HepG2 (cell line): Measurements from ENCODE around the gene MAP4K3. TPM values are rescaled to one million over a fixed set of nuclear protein-coding genes. Genes with fewer than 3 reads are reported as not detected.

Source experiments
- ARNT2 ChIP-seq: sonication (generic); formaldehyde crosslinking; IDR thresholded peaks from 2 replicates; pipeline ENCODE4 v1.8.0; 2022; ENCODE audit warnings: mild to moderate bottlenecking, low read depth, missing genetic modification reagents, moderate library complexity
- CEBPB ChIP-seq: IDR thresholded peaks from 2 replicates; pipeline ENCODE4 v1.6.1; 2011; ENCODE audit warnings: low read depth, low read length, improper control_type of control experiment, borderline replicate concordance
- CEBPG ChIP-seq: IDR thresholded peaks from 2 replicates; pipeline ENCODE4 v1.6.1; 2016
- FOXO1 ChIP-seq: sonication (generic); formaldehyde crosslinking; IDR thresholded peaks from 2 replicates; pipeline ENCODE4 v1.4.0; 2020; ENCODE audit warnings: missing genetic modification reagents
- HNF4G ChIP-seq, 2 experiments: sonication (generic) in 1 of 2; formaldehyde crosslinking in 1 of 2; IDR thresholded peaks; 2 replicates each; pipeline versions ENCODE4 v1.4.0 to v1.6.1; 2011 to 2020; ENCODE audit warnings: borderline replicate concordance in 2 of 2, low read depth in 2 of 2, mild to moderate bottlenecking in 2 of 2, low read length in 1 of 2, missing genetic modification reagents in 1 of 2, moderate library complexity in 1 of 2
- MED1 ChIP-seq: sonication (generic); formaldehyde crosslinking; IDR thresholded peaks from 2 replicates; pipeline ENCODE4 v1.4.0; 2020; ENCODE audit warnings: missing genetic modification reagents
- MIXL1 ChIP-seq: IDR thresholded peaks from 2 replicates; pipeline ENCODE4 v1.6.1; 2016
- PCBP2 ChIP-seq: fragments of 200-400 bp; formaldehyde crosslinking; optimal IDR thresholded peaks from 2 replicates; pipeline ENCODE3; 2018; ENCODE audit warnings: low read length, low read depth; ENCODE audit not compliant: poor library complexity, severe bottlenecking
- PHF21A ChIP-seq: sonication (generic); formaldehyde crosslinking; IDR thresholded peaks from 2 replicates; pipeline ENCODE4 v1.5.0; 2020; ENCODE audit warnings: mild to moderate bottlenecking, missing genetic modification reagents
- RFX1 ChIP-seq: fragments of 450-650 bp; IDR thresholded peaks from 2 replicates; pipeline ENCODE4 v1.6.1; 2017
- U2AF2 ChIP-seq: fragments of 200-400 bp; formaldehyde crosslinking; IDR thresholded peaks from 2 replicates; pipeline ENCODE4 v1.6.1; 2017; ENCODE audit warnings: low read depth, mild to moderate bottlenecking, low read length
- XRCC5 ChIP-seq: fragments of 200-400 bp; formaldehyde crosslinking; optimal IDR thresholded peaks from 2 replicates; pipeline ENCODE3; 2017; ENCODE audit warnings: mild to moderate bottlenecking, low read length
- ZMYM4 ChIP-seq: sonication (generic); formaldehyde crosslinking; IDR thresholded peaks from 2 replicates; pipeline ENCODE4 v1.8.1; 2023; ENCODE audit warnings: mild to moderate bottlenecking, missing genetic modification reagents
- ZNF317 ChIP-seq: sonication (generic); formaldehyde crosslinking; IDR thresholded peaks from 2 replicates; pipeline ENCODE4 v1.5.0; 2020; ENCODE audit warnings: mild to moderate bottlenecking, missing genetic modification reagents
- ZNF367 ChIP-seq: sonication (generic); formaldehyde crosslinking; IDR thresholded peaks from 2 replicates; pipeline ENCODE4 v1.4.0; 2020; ENCODE audit warnings: missing genetic modification reagents, borderline replicate concordance
- ZNF441 ChIP-seq: sonication (generic); formaldehyde crosslinking; IDR thresholded peaks from 2 replicates; pipeline ENCODE4 v1.7.0; 2021; ENCODE audit warnings: missing genetic modification reagents, borderline replicate concordance
- polyA plus RNA-seq, 8 experiments: library from polyadenylated mRNA; depleted of rRNA in 3 of 8; stranded (reverse) in 7 of 8; unstranded in 1 of 8; fragments of >200 nt; fragmentation: Illumina TruSeq in 4 of 8; extraction: Trizol in 4 of 8; gene quantifications; 2 replicates each; pipeline versions ENCODE4 v1.2.1 to v1.2.3, GENCODE V29; 2011 to 2016; ENCODE audit warnings: low read depth in 4 of 8, missing spikeins in 1 of 8, mixed read lengths in 1 of 8; ENCODE audit not compliant: insufficient read depth in 1 of 8
- total RNA-seq, 5 experiments: library from RNA; depleted of rRNA; stranded (reverse); fragments of >200 nt; fragmentation: Illumina TruSeq; extraction: Trizol; gene quantifications; 2 replicates each; pipeline ENCODE4 v1.2.3, GENCODE V29; 2016; ENCODE audit warnings: low read depth in 1 of 5
- TF ChIP-seq, protein P1 (sequence below): sonication (generic); formaldehyde crosslinking; IDR thresholded peaks from 2 replicates; pipeline ENCODE4 v1.4.0; 2020; ENCODE audit warnings: mild to moderate bottlenecking, missing genetic modification reagents, borderline replicate concordance
- TF ChIP-seq, protein P2 (sequence below): sonication (generic); formaldehyde crosslinking; IDR thresholded peaks from 2 replicates; pipeline ENCODE4 v1.8.1; 2023; ENCODE audit warnings: mild to moderate bottlenecking, moderate library complexity, missing genetic modification reagents
- TF ChIP-seq, protein P3 (sequence below): sonication (generic); formaldehyde crosslinking; IDR thresholded peaks from 2 replicates; pipeline ENCODE4 v1.8.0; 2022; ENCODE audit warnings: low read depth, missing genetic modification reagents

Gene MAP4K3
- total and polyA plus RNA-seq, 2 of the 13 experiments (the other 11 are each of a cell fraction or from before 2014, with no cell fraction given), result 45.9 to 53.2 TPM

DNA sequence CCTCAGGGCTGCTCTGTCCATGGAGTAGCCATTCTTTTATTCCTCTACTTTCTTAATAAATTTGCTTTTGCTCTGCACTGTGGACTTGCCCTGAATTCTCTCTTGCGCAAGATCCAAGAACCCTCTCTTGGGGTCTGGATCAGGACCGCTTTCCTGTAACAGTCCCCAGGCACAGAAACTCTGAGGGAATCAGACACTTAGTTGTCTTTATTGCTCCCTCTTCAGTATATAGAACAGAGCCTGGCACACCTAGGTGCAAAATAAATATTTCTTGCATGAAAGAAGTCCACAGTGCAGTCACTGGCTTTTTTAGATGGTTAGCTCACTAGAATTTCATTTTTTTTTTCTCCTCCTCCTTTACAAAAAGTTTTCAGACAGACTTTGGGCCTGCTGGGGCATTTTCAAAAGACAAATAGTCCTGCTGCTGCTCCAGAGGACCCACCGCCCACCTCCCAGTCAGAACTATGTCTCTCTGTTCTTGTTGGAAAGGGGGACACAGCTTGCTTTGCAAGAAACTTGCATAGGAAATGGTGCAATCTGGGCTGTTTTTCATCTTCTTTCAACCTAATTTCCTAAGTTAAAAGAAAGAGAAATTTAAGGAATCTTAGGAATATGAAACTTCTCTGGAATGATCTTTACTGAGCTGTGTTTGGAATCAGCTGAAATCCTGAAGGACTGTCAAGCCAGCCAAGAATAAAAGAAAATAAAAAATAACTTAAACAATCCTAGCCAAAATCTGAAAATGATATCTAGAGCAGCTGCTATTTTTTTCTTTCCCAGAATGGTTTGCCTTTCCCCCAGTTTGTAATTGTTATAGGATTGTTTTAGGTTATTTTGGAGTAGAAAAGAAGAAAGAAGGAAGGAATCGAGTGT, 31.7 kb upstream of the MAP4K3 start (continued):
- TF ChIP-seq, protein P1, sequence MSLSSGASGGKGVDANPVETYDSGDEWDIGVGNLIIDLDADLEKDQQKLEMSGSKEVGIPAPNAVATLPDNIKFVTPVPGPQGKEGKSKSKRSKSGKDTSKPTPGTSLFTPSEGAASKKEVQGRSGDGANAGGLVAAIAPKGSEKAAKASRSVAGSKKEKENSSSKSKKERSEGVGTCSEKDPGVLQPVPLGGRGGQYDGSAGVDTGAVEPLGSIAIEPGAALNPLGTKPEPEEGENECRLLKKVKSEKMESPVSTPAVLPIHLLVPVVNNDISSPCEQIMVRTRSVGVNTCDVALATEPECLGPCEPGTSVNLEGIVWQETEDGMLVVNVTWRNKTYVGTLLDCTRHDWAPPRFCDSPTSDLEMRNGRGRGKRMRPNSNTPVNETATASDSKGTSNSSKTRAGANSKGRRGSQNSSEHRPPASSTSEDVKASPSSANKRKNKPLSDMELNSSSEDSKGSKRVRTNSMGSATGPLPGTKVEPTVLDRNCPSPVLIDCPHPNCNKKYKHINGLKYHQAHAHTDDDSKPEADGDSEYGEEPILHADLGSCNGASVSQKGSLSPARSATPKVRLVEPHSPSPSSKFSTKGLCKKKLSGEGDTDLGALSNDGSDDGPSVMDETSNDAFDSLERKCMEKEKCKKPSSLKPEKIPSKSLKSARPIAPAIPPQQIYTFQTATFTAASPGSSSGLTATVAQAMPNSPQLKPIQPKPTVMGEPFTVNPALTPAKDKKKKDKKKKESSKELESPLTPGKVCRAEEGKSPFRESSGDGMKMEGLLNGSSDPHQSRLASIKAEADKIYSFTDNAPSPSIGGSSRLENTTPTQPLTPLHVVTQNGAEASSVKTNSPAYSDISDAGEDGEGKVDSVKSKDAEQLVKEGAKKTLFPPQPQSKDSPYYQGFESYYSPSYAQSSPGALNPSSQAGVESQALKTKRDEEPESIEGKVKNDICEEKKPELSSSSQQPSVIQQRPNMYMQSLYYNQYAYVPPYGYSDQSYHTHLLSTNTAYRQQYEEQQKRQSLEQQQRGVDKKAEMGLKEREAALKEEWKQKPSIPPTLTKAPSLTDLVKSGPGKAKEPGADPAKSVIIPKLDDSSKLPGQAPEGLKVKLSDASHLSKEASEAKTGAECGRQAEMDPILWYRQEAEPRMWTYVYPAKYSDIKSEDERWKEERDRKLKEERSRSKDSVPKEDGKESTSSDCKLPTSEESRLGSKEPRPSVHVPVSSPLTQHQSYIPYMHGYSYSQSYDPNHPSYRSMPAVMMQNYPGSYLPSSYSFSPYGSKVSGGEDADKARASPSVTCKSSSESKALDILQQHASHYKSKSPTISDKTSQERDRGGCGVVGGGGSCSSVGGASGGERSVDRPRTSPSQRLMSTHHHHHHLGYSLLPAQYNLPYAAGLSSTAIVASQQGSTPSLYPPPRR (CRISPR knock-in tag), result no peak
- no peak for TF ChIP-seq ARNT2 (CRISPR knock-in tag)
- TF ChIP-seq ZMYM4, result peak; percentile 25; the same call in 1 of the 2 replicates
- TF ChIP-seq ZNF317 (CRISPR knock-in tag), result peak; percentile 90
- no peak for TF ChIP-seq RFX1
- TF ChIP-seq MIXL1 (CRISPR knock-in tag), result no peak
- no peak for TF ChIP-seq U2AF2
- no peak for TF ChIP-seq ZNF367
- TF ChIP-seq, protein P2, sequence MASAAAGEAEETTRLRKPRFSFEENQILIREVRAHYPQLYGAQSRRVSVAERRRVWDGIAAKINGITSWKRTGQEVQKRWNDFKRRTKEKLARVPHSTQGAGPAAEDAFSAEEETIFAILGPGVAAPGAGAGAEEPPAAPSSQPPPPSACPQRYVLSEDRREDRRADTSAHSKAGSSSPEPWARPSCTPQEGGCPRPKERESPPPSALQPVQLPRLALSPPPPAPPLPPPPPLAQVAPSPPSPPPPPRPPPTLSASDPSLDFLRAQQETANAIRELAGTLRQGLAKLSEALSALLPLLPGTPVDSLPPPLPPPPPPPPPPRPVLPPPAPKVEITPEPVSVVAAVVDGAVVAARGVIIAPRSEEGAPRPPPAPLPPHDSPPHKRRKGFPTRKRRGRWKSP (CRISPR knock-in tag), result no peak
- TF ChIP-seq CEBPG, result peak; percentile 68
- TF ChIP-seq ZNF441 (CRISPR knock-in tag), result 0 out of 2 replicates have a peak, but pooled peaks have one; percentile 36
- TF ChIP-seq PHF21A (CRISPR knock-in tag), result peak; percentile 51; the same call in 1 of the 2 replicates
- TF ChIP-seq PCBP2, result no peak
- no peak for TF ChIP-seq XRCC5
- TF ChIP-seq MED1, result peak; percentile 36; the same call in 1 of the 2 replicates
- TF ChIP-seq CEBPB, result peak; percentile 84
- TF ChIP-seq, protein P3, sequence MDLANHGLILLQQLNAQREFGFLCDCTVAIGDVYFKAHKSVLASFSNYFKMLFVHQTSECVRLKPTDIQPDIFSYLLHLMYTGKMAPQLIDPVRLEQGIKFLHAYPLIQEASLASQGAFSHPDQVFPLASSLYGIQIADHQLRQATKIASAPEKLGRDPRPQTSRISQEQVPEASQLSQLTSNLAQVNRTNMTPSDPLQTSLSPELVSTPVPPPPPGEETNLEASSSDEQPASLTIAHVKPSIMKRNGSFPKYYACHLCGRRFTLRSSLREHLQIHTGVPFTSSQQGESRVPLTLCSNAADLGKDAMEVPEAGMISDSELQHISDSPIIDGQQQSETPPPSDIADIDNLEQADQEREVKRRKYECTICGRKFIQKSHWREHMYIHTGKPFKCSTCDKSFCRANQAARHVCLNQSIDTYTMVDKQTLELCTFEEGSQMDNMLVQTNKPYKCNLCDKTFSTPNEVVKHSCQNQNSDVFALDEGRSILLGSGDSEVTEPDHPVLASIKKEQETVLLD (CRISPR knock-in tag), result no peak
- TF ChIP-seq FOXO1, result 0 out of 2 replicates have a peak, but pooled peaks have one; percentile 3
- no peak for TF ChIP-seq HNF4G (IDR thresholded peaks at IDR 0.05; ENCODE audit: borderline replicate concordance, low read depth, low read length)
- TF ChIP-seq HNF4G (CRISPR knock-in tag; IDR thresholded peaks at IDR 0.05; ENCODE audit: borderline replicate concordance, low read depth), result no peak
